ENCODE results near the gene CREBBP. TPM values are rescaled to one million over a fixed set of nuclear protein-coding genes. Genes with fewer than 3 reads are reported as not detected.
A peak's percentile ranks its signal among the peaks of the same experiment; 100 is the strongest.

The CREBBP gene
- polyA plus RNA-seq, 1 of the 3 experiments (the other 2 are of a cell fraction): 5.7 TPM

DNA sequence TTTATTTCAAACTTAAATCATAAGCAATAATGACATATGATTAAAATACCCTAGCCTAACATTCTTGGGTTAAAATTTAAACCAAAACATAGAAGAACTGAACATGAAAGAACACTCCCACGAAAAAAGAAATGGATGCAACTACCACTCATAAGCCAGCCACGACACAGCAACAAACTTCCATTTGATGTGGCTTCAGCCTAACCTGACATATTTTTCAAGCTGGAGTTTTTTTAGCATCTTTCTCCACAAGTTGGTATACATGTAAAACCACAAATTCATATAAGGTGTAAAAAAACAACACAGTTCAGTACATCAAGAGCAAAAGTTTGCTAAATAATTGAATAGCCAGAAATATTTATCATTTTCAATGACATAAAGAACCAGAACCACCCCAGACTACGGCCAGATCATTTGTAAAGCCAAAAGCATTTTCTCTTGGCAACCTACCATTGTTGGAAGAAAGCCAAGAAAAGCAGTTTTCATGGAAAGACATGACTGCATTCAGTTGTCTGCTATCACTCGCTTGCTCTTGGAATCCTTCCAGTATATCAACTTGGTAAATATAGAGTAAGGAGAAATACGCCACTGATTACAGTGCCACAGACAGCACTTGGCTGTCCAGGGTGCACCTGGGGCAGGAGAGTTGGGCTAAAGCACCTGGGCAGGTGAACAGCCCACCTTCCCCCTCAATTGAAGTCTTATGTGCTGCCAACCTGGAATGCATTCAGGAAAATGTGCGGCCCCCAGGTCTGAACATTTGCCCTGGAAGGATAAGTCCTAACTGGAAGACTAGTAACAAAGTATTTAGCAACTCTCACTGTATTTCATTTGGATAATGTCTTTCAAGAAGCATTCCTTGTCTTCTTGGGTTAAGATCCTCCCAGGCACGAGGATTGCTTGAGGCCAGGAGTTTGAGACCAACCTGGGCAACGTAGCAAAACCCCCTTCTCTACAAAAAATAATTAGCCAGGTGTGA is 60.5 kb downstream of the CREBBP start (continued):
- peak; percentile 70 for TF ChIP-seq CHD2 (IDR thresholded peaks at IDR 0.05; ENCODE audit: low read length, partially characterized antibody)
- TF ChIP-seq YY1 (IDR thresholded peaks at IDR 0.05; ENCODE audit: low read depth): peak; percentile 22; the same call in 1 of the 2 replicates

DNA sequence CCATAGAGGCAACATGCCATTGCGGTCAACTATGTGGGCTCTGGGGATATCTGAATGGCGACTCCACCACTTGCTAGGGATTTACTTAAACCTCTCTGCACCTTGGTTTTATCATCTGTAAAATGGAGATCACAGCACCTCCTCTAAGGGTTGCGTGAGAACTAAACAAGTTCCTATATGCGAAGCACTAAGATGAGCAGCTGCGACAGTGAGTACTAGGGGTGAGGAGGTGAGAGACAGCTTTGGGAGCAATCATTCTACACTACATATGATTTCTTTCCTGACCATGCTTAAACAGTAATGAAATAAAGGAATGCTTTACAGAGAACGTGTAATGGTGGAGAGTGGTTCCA is 61.4 kb downstream of the CREBBP start:
- Histone ChIP-seq H3K4me3 (ENCODE audit: low read depth in 2 of 2, low read length in 1 of 2) (no peak overlapping the region), H3F3A (replicated peaks; ENCODE audit: insufficient read depth) (peaks cover 16% of the 10 kb centered on the region), H3K9ac (no peak overlapping the region), H3K36me3 (replicated peaks in 1 of 2; ENCODE audit: control insufficient read depth in 1 of 2, insufficient read depth in 2 of 2, low read length in 1 of 2) (no peaks in the 10 kb centered on the region), H3K4me2 (peak overlapping the region; percentile 38; the same call in 1 of the 2 replicates), H3K9me3 (no peaks in the 10 kb centered on the region), H3K4me1 (ENCODE audit: control insufficient read depth in 1 of 2, insufficient read depth in 2 of 2, low read depth in 1 of 2, low read length in 1 of 2) (peaks cover 34 to 50% of the 10 kb centered on the region in 2 experiments), H4K20me1 (ENCODE audit: insufficient read depth) (peaks cover 99% of the 10 kb centered on the region), H3K9me2 (no peaks in the 10 kb centered on the region), H2AFZ (ENCODE audit: low read depth) (no peak overlapping the region), H3K27me3 (ENCODE audit: insufficient read depth) (no peaks in the 10 kb centered on the region), H3K79me2 (ENCODE audit: insufficient read depth) (peaks cover 97% of the 10 kb centered on the region), H3K27ac (ENCODE audit: low read depth in 2 of 2, low read length in 1 of 2) (peak overlapping the region in 1 of 2 experiments; percentile 67; a peak in 2 of 4 replicates)
- DNase-seq: no peak
- 95% methylated on average over 6 of the region's 6 CpGs for WGBS (ENCODE audit: low lambda C conversion rate)
- POLR2A ChIA-PET: interaction anchor here (0.6 to 1.0 kb wide), 2 partner anchors 52 to 123 kb away, joined by 3 to 4 read pairs; no protein-coding TSS in a partner anchor
- TF ChIP-seq, protein P1, sequence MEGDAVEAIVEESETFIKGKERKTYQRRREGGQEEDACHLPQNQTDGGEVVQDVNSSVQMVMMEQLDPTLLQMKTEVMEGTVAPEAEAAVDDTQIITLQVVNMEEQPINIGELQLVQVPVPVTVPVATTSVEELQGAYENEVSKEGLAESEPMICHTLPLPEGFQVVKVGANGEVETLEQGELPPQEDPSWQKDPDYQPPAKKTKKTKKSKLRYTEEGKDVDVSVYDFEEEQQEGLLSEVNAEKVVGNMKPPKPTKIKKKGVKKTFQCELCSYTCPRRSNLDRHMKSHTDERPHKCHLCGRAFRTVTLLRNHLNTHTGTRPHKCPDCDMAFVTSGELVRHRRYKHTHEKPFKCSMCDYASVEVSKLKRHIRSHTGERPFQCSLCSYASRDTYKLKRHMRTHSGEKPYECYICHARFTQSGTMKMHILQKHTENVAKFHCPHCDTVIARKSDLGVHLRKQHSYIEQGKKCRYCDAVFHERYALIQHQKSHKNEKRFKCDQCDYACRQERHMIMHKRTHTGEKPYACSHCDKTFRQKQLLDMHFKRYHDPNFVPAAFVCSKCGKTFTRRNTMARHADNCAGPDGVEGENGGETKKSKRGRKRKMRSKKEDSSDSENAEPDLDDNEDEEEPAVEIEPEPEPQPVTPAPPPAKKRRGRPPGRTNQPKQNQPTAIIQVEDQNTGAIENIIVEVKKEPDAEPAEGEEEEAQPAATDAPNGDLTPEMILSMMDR (IDR thresholded peaks at IDR 0.05): no peak
- TF ChIP-seq, protein P2, sequence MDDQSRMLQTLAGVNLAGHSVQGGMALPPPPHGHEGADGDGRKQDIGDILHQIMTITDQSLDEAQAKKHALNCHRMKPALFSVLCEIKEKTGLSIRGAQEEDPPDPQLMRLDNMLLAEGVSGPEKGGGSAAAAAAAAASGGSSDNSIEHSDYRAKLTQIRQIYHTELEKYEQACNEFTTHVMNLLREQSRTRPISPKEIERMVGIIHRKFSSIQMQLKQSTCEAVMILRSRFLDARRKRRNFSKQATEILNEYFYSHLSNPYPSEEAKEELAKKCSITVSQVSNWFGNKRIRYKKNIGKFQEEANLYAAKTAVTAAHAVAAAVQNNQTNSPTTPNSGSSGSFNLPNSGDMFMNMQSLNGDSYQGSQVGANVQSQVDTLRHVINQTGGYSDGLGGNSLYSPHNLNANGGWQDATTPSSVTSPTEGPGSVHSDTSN (IDR thresholded peaks at IDR 0.05): no peak
- CTCF ChIA-PET: interaction anchor here (1.2 to 1.3 kb wide), 2 partner anchors 38 to 58 kb away, joined by 3 read pairs; no protein-coding TSS in a partner anchor

DNA sequence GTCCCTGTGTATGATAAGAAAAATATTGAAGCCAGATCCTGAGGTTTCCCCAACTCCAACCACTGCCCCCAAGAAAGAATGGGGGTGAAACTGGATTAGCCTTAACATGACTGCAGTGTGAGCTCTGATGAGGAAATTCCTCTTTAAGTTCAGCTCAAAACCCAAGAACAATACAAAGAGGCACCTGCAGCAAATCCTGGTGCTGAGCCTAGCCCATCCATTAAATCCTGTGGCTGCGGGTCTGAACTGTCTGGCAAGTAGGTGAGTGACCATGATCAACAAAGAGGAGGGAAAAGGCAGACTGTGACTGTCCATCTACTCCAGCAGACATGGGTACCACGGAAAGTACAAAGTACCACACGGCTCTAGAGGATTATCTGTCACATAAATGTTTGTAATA is 64.2 kb downstream of the CREBBP start:
- Histone ChIP-seq H3K4me1 (ENCODE audit: control insufficient read depth in 1 of 2, insufficient read depth in 2 of 2, low read depth in 1 of 2, low read length in 1 of 2) (peaks cover 21 to 38% of the 10 kb centered on the region in 2 experiments), H3K27ac (ENCODE audit: low read depth in 2 of 2, low read length in 1 of 2) (no peak overlapping the region), H3K27me3 (ENCODE audit: insufficient read depth) (no peaks in the 10 kb centered on the region), H3K9me3 (no peaks in the 10 kb centered on the region), H3K4me3 (ENCODE audit: low read depth in 2 of 2, low read length in 1 of 2) (no peak overlapping the region), H3K36me3 (replicated peaks in 1 of 2; ENCODE audit: control insufficient read depth in 1 of 2, insufficient read depth in 2 of 2, low read length in 1 of 2) (no peaks in the 10 kb centered on the region), H2AFZ (ENCODE audit: low read depth) (no peak overlapping the region), H3K79me2 (ENCODE audit: insufficient read depth) (peaks cover 97% of the 10 kb centered on the region), H3F3A (replicated peaks; ENCODE audit: insufficient read depth) (peaks cover 16% of the 10 kb centered on the region), H3K9me2 (no peaks in the 10 kb centered on the region), H3K4me2 (no peak overlapping the region), H3K9ac (no peak overlapping the region), H4K20me1 (ENCODE audit: insufficient read depth) (peaks cover 99% of the 10 kb centered on the region)
- no peak for DNase-seq
- CTCF ChIA-PET: interaction anchor here (1.4 kb wide), 1 partner anchor 21 kb away, joined by 6 read pairs; no protein-coding TSS in a partner anchor
- 92% methylated on average over 3 of the region's 3 CpGs for WGBS (ENCODE audit: low lambda C conversion rate)
- POLR2A ChIA-PET: no interaction called here
- TF ChIP-seq FOSL2 (IDR thresholded peaks at IDR 0.05; ENCODE audit: borderline replicate concordance, low read depth): no peak
- no peak for TF ChIP-seq TCF12 (IDR thresholded peaks at IDR 0.05)
- no peak for TF ChIP-seq SIN3A (IDR thresholded peaks at IDR 0.05; ENCODE audit: borderline replicate concordance, low read depth, low read length)
- no peak for TF ChIP-seq FOXJ3 (CRISPR knock-in tag; IDR thresholded peaks at IDR 0.05)
- no peak for TF ChIP-seq EP300 (IDR thresholded peaks at IDR 0.05; ENCODE audit: borderline replicate concordance in 1 of 2, low read depth in 1 of 2, low read length in 1 of 2)
- no peak for TF ChIP-seq EZH2phosphoT487 (IDR thresholded peaks at IDR 0.05; ENCODE audit: borderline replicate concordance, low read depth)
- TF ChIP-seq, protein P1 (IDR thresholded peaks at IDR 0.05): no peak
- TF ChIP-seq, protein P2 (IDR thresholded peaks at IDR 0.05): no peak
- TF ChIP-seq, protein P3, sequence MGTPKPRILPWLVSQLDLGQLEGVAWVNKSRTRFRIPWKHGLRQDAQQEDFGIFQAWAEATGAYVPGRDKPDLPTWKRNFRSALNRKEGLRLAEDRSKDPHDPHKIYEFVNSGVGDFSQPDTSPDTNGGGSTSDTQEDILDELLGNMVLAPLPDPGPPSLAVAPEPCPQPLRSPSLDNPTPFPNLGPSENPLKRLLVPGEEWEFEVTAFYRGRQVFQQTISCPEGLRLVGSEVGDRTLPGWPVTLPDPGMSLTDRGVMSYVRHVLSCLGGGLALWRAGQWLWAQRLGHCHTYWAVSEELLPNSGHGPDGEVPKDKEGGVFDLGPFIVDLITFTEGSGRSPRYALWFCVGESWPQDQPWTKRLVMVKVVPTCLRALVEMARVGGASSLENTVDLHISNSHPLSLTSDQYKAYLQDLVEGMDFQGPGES (IDR thresholded peaks at IDR 0.05; ENCODE audit: low read depth, low read length): no peak
- TF ChIP-seq RXRA (IDR thresholded peaks at IDR 0.05; ENCODE audit: borderline replicate concordance, low read depth): no peak
- TF ChIP-seq ELF1 (IDR thresholded peaks at IDR 0.05): no peak
